ENCODE data around the gene SLC44A2. TPM values are rescaled to one million over a fixed set of nuclear protein-coding genes. Genes with fewer than 3 reads are reported as not detected.

The SLC44A2 gene
- total and polyA plus RNA-seq, 2 of the 13 experiments (the other 11 are each of a cell fraction or from before 2014, with no cell fraction given), result 2.4 to 5.6 TPM

DNA sequence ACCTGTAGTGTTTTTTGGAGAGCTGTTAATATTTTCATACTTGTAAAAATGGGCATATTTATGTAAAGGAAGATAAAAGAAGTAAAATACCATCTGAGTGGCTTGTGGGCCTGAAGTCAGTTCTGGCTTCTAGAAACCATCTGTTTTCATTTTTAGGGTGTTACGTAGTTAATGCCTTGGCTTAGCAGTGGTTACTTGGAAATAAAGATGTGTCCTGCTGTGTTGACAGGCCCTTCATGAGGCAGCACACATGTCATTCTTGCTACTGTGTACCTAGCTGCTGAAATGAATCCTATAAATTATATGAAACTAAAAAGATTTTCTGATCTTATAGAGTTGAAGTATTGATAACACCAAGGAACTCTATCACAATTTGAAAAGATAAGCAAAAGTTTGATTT is 44.8 kb downstream of the SLC44A2 start:
- ChIA-PET CTCF (ENCODE audit: low intra/inter-chr PET ratio, low total read pairs) (no interaction called here), POLR2A (no interaction called here)
- BruUV-seq (replicated peaks), result no TSS peak
- Histone ChIP-seq H3K27me3 (ENCODE audit: control insufficient read depth in 1 of 2, insufficient read depth in 2 of 2, low read length in 2 of 2) (no peaks in the 10 kb centered on the region), H2AFZ (ENCODE audit: low read length) (no peak overlapping the region), H3K27ac (ENCODE audit: extremely low read length, insufficient read depth, low read length) (no peak overlapping the region), H4K20me1 (ENCODE audit: insufficient read depth, low read length) (peaks cover 65% of the 10 kb centered on the region), H3K4me1 (ENCODE audit: insufficient read depth, low read length) (no peaks in the 10 kb centered on the region), H3K9me3 (ENCODE audit: low read length) (no peaks in the 10 kb centered on the region), H3K4me2 (ENCODE audit: low read depth, low read length) (no peak overlapping the region), H3K36me3 (replicated peaks in 1 of 2; ENCODE audit: control insufficient read depth in 1 of 2, insufficient read depth in 2 of 2, low read length in 2 of 2) (peaks cover 20 to 57% of the 10 kb centered on the region in 2 experiments), H3K79me2 (ENCODE audit: insufficient read depth, low read length) (peaks cover 85% of the 10 kb centered on the region), H3K4me3 (replicated peaks in 1 of 3; ENCODE audit: insufficient read depth in 1 of 3, low read depth in 2 of 3, low read length in 3 of 3) (no peak overlapping the region), H3K9ac (ENCODE audit: insufficient read depth, low read depth, low read length) (no peak overlapping the region)
- ATAC-seq (no peak), FAIRE-seq (no peak), DNase-seq (ENCODE audit: low spot score) (no peak)
- intact Hi-C loops (cut with micrococcal nuclease; ENCODE audit: unreplicated experiment), result no loop called here
- 93% methylated on average over 1 of the region's 1 CpG for WGBS (ENCODE audit: low lambda C conversion rate)
- in situ Hi-C loops (cut with HindIII; ENCODE audit: extremely low pct_ligation_motif_present, low pct_unique_long_range_greater_than_20kb), result no loop called here
- TF ChIP-seq NFKBIZ (CRISPR knock-in tag; IDR thresholded peaks at IDR 0.05) (no peak), FOXA1 (IDR thresholded peaks at IDR 0.05) (no peak), FOXA1 (CRISPR knock-in tag; IDR thresholded peaks at IDR 0.05) (no peak), ZNF558 (CRISPR knock-in tag; IDR thresholded peaks at IDR 0.05; ENCODE audit: borderline replicate concordance) (no peak), ZC3H13 (CRISPR knock-in tag; IDR thresholded peaks at IDR 0.05) (no peak)
- TF ChIP-seq, protein P1, sequence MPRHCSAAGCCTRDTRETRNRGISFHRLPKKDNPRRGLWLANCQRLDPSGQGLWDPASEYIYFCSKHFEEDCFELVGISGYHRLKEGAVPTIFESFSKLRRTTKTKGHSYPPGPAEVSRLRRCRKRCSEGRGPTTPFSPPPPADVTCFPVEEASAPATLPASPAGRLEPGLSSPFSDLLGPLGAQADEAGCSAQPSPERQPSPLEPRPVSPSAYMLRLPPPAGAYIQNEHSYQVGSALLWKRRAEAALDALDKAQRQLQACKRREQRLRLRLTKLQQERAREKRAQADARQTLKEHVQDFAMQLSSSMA (CRISPR knock-in tag; IDR thresholded peaks at IDR 0.05), result no peak
- TF ChIP-seq, protein P2, sequence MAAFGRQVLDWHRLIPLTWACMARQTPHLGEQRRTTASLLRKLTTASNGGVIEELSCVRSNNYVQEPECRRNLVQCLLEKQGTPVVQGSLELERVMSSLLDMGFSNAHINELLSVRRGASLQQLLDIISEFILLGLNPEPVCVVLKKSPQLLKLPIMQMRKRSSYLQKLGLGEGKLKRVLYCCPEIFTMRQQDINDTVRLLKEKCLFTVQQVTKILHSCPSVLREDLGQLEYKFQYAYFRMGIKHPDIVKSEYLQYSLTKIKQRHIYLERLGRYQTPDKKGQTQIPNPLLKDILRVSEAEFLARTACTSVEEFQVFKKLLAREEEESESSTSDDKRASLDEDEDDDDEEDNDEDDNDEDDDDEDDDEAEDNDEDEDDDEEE (CRISPR knock-in tag; IDR thresholded peaks at IDR 0.05), result no peak
- TF ChIP-seq, protein P3, sequence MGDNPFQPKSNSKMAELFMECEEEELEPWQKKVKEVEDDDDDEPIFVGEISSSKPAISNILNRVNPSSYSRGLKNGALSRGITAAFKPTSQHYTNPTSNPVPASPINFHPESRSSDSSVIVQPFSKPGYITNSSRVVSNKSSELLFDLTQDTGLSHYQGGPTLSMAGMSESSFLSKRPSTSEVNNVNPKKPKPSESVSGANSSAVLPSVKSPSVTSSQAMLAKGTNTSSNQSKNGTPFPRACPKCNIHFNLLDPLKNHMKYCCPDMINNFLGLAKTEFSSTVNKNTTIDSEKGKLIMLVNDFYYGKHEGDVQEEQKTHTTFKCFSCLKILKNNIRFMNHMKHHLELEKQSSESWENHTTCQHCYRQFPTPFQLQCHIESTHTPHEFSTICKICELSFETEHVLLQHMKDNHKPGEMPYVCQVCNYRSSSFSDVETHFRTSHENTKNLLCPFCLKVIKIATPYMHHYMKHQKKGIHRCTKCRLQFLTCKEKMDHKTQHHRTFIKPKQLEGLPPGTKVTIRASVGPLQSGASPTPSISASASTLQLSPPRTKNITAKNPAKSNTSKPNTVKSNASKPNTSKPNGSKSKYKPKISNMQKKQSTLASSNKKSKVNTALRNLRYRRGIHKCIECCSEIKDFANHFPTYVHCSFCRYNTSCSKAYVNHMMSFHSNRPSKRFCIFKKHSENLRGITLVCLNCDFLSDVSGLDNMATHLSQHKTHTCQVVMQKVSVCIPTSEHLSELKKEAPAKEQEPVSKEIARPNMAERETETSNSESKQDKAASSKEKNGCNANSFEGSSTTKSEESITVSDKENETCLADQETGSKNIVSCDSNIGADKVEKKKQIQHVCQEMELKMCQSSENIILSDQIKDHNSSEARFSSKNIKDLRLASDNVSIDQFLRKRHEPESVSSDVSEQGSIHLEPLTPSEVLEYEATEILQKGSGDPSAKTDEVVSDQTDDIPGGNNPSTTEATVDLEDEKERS (CRISPR knock-in tag; IDR thresholded peaks at IDR 0.05), result no peak

Data from HepG2 (cell line).